HFF-Myc (cell line): ENCODE results near the gene SUPT4H1.

Experiments used
- DNase-seq: peaks from one replicate; pipeline ENCODE4 v3.0.0-alpha.2; 2011; ENCODE audit warnings: low read depth; ENCODE audit errors: extremely low read depth
- H3K4me3 ChIP-seq: replicated peaks from 2 replicates; pipeline ENCODE4 v1.5.1; 2011; ENCODE audit warnings: low read depth, mild to moderate bottlenecking, control low read depth, low read length
- CTCF ChIP-seq: IDR thresholded peaks from 2 replicates; pipeline ENCODE4 v1.5.1; 2012; ENCODE audit warnings: mild to moderate bottlenecking, low read depth, low read length, control low read depth; ENCODE audit errors: missing control alignments

SUPT4H1 gene

GRCh38 chr17:58354541-58355216, 2.7 kb upstream of the SUPT4H1 start:
- TF ChIP-seq CTCF, result no peak
- no peak for DNase-seq
- no peak overlapping the region for H3K4me3 ChIP-seq

- no peak for TF ChIP-seq CTCF
- DNase-seq, result no peak
- H3K4me3 ChIP-seq, result no peak overlapping the region
Measured at GRCh38 chr17:58353389-58353825, 1.4 kb upstream of the SUPT4H1 start.

GRCh38 chr17:58352596-58353388, 791 bp upstream of the SUPT4H1 start:
- no peak for DNase-seq
- H3K4me3 ChIP-seq, result peak overlapping the region; percentile 86
- TF ChIP-seq CTCF, result no peak

GRCh38 chr17:58351182-58351581, 819 bp downstream of the SUPT4H1 start:
- DNase-seq, result no peak
- peak overlapping the region; percentile 86 for H3K4me3 ChIP-seq
- no peak for TF ChIP-seq CTCF

GRCh38 chr17:58348038-58348437, 4.0 kb downstream of the SUPT4H1 start:
- no peak overlapping the region for H3K4me3 ChIP-seq
- DNase-seq, result no peak
- no peak for TF ChIP-seq CTCF

GRCh38 chr17:58345500-58345899, 6.5 kb downstream of the SUPT4H1 start:
- no peak for DNase-seq
- H3K4me3 ChIP-seq, result no peak overlapping the region

More at GRCh38 chr17:58345500-58345899, 6.5 kb downstream of the SUPT4H1 start:
- TF ChIP-seq CTCF, result no peak
